Stimulated activated naive CD4-positive, alpha-beta T cell (primary cell): ENCODE measurements around the gene POMP.
"Not testable (repeated sequence)": the region's sequence is repeated elsewhere in the genome, so short reads cannot be mapped to it uniquely, and the experiment has no call there.

ENCODE experiments used
- DNase-seq, 6 experiments: peaks; one replicate each; lab custom pipeline; 2025; lab: John Stamatoyannopoulos, UW

The POMP gene

DNA sequence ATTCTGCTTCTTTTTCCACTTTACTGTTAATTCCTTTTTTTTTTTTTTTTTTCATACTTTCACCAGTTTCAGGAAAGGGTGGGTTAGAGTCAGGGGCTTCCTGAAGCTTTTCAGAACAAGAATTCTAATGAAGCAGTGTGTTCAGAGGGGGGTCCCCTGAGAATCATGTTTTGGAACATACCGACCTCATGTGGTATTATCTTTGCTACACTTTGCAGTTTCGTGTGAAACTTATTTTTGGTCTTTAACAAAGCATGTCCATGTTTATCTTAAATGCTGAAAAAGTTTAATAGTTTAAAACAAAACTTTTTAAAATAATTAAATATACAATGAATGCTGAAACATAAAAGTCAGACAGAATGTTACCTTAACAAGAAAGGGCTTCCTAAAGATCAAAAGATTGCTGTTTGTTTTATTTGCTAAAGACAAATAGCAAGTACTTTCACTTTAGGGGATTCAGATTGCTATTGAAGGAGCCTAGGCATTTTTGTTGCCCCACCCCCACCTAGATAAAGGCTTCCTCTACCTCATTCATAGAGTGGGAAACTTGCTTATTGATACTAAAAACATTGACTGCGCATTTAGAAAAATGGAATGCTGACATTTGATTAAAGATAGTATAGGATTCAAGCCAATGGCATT is 21.1 kb upstream of the POMP start:
- no peak for DNase-seq

DNA sequence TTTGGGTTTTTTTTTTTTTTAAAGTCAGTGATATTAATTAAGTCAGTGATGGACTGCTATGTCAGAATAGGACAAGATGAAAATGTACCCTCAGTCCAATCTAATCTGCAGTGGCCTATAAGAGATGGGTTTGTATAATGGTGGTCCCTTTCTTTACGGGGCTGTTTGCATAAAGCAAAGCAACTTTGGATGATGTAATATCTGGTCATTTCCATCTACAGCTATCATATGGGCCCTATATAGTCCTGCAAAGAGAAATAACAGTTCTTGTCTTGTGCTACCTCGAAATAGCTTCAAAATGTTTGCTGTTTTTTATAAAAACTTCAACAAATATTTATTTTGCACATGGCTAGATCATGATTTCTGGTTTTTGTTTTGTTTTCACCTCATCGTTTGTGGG is 20.2 kb upstream of the POMP start:
- DNase-seq = no peak

GRCh38 chr13:28640861-28641599 is 17.9 kb upstream of the POMP start:
- no peak for DNase-seq

- no peak for DNase-seq
These were observed 17.4 kb upstream of the POMP start for GRCh38 chr13:28641600-28641926.

DNA sequence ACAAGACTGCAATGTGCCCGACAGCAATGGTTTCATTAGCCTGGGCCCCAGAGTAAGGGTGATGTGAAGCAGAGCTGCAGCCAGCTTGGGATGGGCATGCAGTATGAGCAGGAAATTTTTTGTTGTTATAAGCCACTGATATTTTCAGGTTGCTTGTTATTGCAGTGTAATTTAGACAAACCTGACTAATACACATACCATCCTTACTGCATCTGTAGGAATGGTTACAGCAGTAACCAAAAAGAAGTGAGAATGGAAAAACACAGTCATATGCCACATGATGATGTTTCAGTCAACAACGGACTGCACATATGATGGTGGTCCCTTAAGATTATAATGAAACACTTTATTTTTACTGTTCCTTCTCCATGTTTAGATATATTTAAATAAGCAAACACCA is 8.6 kb upstream of the POMP start:
- no peak for DNase-seq

GRCh38 chr13:28651810-28652401 is 7.0 kb upstream of the POMP start:
- DNase-seq = no peak

DNA sequence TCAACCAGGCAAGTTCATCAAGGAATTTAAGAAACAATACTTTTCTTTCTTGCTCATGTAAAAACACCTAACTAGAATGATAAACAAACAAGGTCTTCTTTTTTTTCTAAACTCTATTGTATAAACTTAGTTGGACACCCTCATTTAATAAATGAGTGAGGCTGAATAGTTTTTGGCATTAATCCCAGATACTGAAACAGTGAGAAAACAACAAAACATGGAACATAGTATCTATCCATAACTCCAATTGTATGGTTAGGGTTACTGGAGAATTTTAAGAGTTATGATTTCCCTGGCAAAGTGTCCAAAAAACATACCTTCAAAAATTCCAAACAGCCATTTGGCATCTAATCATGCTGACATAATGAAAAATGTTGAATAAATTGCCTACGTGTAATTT is 5.8 kb upstream of the POMP start:
- DNase-seq = no peak

GRCh38 chr13:28654276-28654675 is 4.7 kb upstream of the POMP start:
- no peak for DNase-seq

GRCh38 chr13:28655561-28655960 is 3.4 kb upstream of the POMP start:
- DNase-seq = no peak

DNA sequence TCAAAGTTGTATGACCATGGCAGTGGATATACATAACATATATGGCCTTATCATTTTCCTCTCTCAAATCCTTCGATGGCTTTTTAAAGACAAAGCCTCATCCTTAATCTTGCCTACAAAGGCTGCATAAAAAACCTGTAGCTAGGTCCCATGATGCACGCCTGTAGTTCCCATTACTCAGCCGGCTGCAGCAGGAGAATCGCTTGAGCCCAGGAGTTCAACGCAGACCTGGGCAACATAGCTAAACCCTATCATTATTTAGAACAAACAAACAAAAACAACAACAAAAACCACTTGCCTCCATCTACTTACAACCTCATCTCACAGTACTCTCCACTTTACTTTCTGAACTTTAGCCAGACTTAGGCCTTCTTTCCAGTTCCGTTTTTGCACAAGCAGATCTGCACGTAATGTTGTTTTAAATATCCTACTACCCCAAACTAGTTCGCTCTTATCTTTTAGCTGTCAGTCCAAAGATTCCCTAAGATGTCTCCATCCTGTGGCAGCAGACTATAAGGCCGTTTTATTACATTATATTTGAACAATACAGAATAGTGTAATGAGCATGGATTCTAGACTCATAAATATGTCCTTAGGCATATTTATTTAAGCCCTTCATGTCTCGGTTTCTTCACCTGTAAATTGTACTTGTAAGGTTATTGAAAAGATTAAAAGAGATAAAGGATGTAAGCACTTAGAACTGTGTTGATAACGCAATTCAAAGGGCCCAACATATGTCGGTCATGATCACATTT is 969 bp upstream of the POMP start:
- DNase-seq = no peak

GRCh38 chr13:28658539-28658795 is 463 bp upstream of the POMP start:
- DNase-seq = no peak

DNA sequence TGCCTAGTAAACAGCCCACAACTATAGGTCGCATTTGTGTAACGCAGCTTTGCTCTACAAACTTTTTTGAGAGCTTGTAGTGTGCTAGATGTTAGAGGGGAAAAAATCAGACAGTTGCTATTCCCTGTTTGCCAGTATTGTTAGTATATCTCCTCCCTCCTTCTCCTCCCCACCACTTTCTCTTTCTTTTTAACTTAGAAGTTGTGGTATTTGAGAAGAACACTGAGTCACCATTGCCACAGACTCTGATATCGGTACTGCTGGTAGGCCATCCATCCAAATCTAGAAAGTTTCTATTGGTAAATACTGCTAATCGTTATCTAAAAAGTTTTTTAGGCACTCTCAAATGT is 666 bp downstream of the POMP start:
- DNase-seq = no peak

GRCh38 chr13:28666897-28667488 is 8.1 kb downstream of the POMP start:
- DNase-seq = no peak

DNA sequence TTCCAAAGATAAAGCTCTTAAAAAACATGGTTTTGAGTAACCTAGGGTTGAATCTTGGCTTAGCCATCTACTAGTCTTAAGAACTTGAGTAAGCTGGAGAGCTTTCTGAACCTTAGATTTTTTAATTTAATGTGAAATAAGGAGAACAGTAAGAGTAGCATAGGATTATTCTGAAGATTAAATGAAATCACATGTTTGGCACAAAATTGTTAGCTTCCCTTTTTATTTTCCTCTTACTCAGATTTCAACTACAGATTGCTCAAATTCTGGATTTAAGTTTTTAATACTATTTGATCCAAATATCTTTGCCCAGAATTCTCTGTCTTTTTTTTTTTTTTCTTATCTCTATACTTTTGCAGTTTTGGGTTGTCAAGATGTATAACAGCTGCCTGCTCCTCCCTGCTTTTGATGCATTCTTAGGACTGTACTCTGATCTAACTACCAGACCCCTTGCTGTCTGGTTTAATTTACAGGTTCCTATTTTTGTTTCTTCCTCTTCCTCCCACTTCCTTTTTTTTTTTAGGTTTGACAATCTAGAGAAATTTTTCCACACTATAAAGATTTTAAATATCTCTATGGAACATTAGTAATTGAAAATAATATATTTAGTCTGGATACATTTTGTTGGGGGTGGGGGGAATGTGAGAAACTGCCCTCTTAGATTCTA is 12.3 kb downstream of the POMP start:
- DNase-seq = no peak

GRCh38 chr13:28678809-28679208 is 19.9 kb downstream of the POMP start:
- DNase-seq = no peak

DNA sequence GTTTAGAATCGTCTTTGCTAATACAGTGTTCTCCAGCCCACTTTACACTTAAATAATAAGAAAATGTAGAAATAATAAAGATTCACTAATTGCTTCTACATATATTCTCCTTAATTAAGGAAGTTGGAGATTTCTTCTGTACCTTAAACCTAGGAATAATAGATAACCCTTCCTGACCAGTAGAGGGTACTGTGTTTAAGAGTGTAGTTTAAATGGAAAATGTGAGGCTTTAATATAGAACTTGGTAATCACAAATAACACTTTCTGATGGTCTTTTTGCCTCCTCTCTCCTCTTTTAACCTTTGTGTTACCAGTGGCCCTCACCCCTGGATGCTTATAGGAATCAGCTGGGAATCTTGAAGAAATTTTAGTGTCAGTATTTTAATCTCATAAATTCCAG is 20.7 kb downstream of the POMP start:
- DNase-seq = peak in 1 of 6 experiments; percentile 3

DNA sequence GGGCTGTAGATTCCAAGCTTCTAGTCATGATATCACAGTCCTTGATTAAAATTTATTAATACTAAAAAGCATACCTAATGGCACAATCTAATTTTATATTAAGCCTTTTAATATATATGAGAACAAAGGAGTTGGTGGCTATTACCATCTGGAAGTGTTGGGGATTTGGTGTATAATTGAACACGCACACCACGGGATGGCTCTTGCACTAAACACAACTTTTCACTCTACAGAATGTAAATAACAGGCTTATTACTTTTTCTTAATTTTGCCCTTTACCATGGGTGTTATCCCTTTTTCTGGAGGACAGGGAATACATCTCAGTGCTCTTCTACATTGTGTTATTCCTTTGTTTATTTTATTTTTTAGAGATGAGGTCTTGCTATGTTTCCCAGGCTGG is 21.6 kb downstream of the POMP start:
- DNase-seq = no peak

DNA sequence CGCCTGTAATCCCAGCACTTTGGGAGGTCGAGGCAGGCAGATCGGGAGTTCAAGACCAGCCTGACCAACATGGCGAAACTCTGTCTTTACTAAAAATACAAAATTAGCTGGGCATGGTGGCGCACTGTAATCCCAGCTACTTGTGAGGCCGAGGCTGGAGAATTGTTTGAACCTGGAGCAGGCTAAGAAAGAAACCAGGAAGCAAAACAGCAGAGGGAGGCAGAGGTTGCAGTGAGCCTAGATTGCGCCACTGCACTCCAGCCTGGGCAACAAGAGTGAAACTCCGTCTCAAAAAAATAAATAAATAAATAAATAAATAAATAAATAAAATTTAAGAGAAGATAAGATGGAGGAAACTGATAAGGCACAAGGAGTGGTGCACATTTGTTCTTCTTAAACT is 24.2 kb downstream of the POMP start:
- DNase-seq = not testable (repeated sequence)

DNA sequence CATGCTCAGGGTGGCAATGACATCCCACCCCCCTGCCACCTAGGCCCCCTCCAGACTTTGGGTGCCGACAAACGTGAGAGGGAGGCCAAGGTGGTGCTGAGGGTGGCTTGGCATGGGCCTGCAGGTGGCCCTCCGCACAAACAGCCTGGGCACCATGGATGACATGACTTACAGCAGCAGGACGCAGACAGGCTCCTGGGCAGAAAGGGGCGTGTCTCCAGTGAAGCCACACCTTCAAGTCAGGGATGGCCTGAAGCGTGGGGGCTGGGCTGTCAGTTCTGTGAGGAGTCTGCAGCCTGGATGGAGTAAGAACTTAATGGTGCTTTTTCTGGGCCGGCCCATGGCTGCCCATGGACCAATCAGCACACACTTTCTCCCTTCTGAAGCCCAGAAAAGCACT is 25.3 kb downstream of the POMP start:
- DNase-seq = no peak

DNA sequence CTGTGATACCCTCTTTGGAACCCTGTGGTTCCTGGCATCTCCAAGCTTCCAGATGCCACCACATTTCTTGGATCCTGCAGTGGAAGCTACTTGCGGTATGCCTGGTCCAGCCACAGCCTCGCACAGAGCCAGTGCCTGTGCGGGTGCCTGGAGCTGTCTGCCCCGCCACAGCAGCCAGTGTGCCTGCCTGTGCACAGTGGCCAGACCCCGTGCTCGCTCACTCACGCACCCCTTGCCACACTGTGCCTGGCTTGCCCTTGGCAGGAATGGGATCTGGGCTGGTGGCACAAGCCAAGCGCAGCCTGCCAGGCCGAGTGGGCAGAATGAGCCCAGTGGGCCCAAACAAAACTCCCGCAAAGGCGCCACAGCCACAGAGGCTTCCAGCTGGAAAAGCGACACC is 26.2 kb downstream of the POMP start:
- no peak for DNase-seq

DNA sequence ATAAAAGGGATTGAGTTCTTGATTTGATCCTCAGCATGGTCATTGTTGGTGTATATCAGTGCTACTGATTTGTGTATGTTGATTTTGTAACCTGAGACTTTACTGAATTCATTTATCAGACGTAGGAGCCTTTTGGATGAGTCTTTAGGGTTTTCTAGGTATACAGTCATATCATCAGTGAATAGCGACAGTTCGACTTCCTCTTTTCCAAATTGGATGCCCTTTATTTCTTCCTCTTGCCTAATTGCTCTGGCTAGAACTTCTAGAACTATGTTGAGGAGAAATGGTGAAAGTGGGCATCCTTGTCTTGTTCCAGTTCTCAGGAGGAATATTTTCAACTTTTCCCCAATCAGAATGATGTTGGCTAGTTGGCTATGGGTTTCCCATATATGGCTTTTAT is 27.0 kb downstream of the POMP start:
- DNase-seq = no peak
